Activated naive CD8-positive, alpha-beta T cell treated with anti-CD3 and anti-CD28 coated beads for 36 hours (primary cell): ENCODE data around the gene ORAI1. TPM values are rescaled to one million over a fixed set of nuclear protein-coding genes. Genes with fewer than 3 reads are reported as not detected.
"Not testable (repeated sequence)": the region's sequence is repeated elsewhere in the genome, so short reads cannot be mapped to it uniquely, and the experiment has no call there.

Source experiments
- DNase-seq: peaks from one replicate; pipeline ENCODE4 v3.0.0; 2021
- H3K27ac Mint-ChIP-seq: one replicate; pipeline ENCODE4 v1.8.0; 2022; ENCODE audit warnings: mild to moderate bottlenecking, moderate library complexity, mixed read lengths
- H3K27me3 Mint-ChIP-seq: one replicate; pipeline ENCODE4 v1.8.0; 2022; ENCODE audit warnings: mild to moderate bottlenecking, mixed read lengths
- H3K36me3 Mint-ChIP-seq: one replicate; pipeline ENCODE4 v1.8.0; 2021; ENCODE audit warnings: mild to moderate bottlenecking, mixed read lengths
- H3K4me1 Mint-ChIP-seq: one replicate; pipeline ENCODE4 v1.8.0; 2021; ENCODE audit warnings: mixed read lengths
- H3K4me3 Mint-ChIP-seq: one replicate; pipeline ENCODE4 v1.8.0; 2022; ENCODE audit warnings: mild to moderate bottlenecking, moderate library complexity, mixed read lengths
- H3K9me3 Mint-ChIP-seq: one replicate; pipeline ENCODE4 v1.8.0; 2022; ENCODE audit warnings: mixed read lengths
- total RNA-seq, 2 experiments: library from RNA; stranded (reverse); gene quantifications; one replicate each; pipeline ENCODE4 v1.2.3, GENCODE V29; 2021

Gene ORAI1
- total RNA-seq, 2 experiments from 2014 or later = 44.0 to 44.4 TPM

DNA sequence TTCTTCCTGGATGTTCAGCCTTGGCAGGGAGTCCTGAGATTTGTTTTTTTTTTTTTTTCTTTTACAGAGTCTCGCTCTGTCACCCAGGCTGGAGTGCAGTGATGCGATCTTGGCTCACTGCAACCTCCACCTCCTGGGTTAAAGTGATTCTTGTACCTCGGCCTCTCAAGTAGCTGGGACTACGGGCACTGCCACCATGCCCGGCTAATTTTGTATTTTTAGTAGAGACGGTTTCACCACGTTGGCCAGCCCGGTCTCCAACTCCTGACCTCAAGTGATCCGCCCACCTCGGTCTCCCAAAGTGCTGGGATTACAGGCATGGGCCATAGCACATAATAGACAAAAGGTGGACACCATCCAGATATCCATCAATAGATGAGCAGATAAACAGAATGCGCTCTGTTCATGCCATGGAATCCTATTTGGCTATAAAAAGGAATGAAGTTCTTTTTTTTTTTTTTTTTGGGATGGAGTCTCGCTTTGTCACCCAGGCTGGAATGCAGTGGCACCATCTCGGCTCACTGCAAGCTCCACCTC is 53.4 kb downstream of the ORAI1 start:
- H3K4me1 Mint-ChIP-seq, H3K36me3 Mint-ChIP-seq, DNase-seq, H3K9me3 Mint-ChIP-seq, H3K27ac Mint-ChIP-seq, H3K27me3 Mint-ChIP-seq, H3K4me3 Mint-ChIP-seq: not testable (repeated sequence)

- no peaks in the 10 kb centered on the region for H3K27me3 Mint-ChIP-seq
Measured at GRCh38 chr12:121688966-121689365, 62.6 kb downstream of the ORAI1 start.

DNA sequence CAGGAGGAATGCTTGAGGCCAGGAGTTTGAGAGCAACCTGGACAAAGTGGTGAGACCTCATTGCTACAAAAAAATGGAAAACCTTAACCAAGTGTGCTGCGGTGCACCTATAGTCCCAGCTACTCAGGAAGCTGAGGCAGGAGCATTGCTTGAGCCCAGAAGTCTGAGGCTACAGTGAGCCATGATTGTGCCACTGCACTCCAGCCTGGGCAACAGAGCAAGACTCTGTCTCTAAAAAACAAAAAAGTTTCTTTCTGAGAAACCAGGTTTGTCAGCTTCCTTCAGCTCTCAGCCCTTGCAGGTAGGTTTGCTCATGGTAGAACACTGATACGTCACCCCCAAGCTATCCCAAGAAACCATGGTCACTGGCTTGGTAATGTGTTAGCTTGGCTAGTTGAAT is 63.1 kb downstream of the ORAI1 start:
- Mint-ChIP-seq H3K4me3 (no peak overlapping the region), H3K27me3 (no peaks in the 10 kb centered on the region), H3K36me3 (no peaks in the 10 kb centered on the region), H3K4me1 (peaks cover 5% of the 10 kb centered on the region), H3K9me3 (peaks cover 2% of the 10 kb centered on the region), H3K27ac (no peak overlapping the region)
- no peak for DNase-seq

More at GRCh38 chr12:121688966-121689365, 62.6 kb downstream of the ORAI1 start:
- Mint-ChIP-seq H3K36me3 (no peaks in the 10 kb centered on the region), H3K4me1 (peaks cover 5% of the 10 kb centered on the region), H3K27ac (no peak overlapping the region), H3K4me3 (no peak overlapping the region), H3K9me3 (peaks cover 2% of the 10 kb centered on the region)
- no peak for DNase-seq

Other genes with a start within 250 kb of the ORAI1 start
- 10 to 100 TPM; 60.2 to 63.9 TPM for gene RNF34, start 226.4 kb upstream of the ORAI1 start, total RNA-seq
- 10 to 100 TPM; 55.3 to 57.3 TPM for gene KDM2B, start 45.5 kb upstream of the ORAI1 start, total RNA-seq
- gene MORN3, start 43.1 kb downstream of the ORAI1 start, total RNA-seq = 1 to 10 TPM; 1.8 to 1.9 TPM
- gene TMEM120B, start 86.2 kb downstream of the ORAI1 start, total RNA-seq = 10 to 100 TPM; 14.5 to 15.2 TPM
- 10 to 100 TPM; 78.6 to 85.5 TPM for gene RHOF, start 167.2 kb downstream of the ORAI1 start, total RNA-seq
- 10 to 100 TPM; 15.0 to 15.6 TPM for gene SETD1B, start 177.5 kb downstream of the ORAI1 start, total RNA-seq
- not detected for gene HPD, start 232.3 kb downstream of the ORAI1 start, total RNA-seq